NCI-H1417 (cell line): ENCODE measurements around the gene MIOS.
"Not testable (repeated sequence)": the region's sequence is repeated elsewhere in the genome, so short reads cannot be mapped to it uniquely, and the experiment has no call there.

Source experiments
- DNase-seq, 3 experiments: peaks; one replicate each; lab custom pipeline; 2025; lab: John Stamatoyannopoulos, UW

Gene MIOS

GRCh38 chr7:7554649-7555575 lies 11.8 kb upstream of the MIOS start:
- DNase-seq = peak in 2 of 3 experiments; percentile 94 to 99

GRCh38 chr7:7556852-7557251 lies 9.8 kb upstream of the MIOS start:
- DNase-seq = no peak

DNA sequence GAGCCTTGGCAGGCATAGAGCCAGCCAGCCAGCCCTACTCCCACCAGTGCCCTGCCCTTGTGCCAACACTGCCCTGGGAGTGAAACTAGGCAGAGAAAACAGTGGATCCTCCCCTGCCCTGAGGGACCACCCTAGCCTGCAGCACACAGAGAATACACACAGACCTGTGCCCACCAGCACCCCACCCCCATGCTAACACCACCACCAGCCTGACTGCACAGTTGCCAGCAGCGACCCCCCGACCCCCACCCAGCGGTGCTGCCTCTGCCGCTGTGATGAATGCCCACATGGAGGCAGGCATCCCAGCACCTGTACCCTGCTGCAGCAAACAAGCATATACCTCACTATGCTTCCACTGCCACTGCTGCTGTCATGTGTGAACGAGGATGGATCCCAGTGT lies 9.4 kb upstream of the MIOS start:
- DNase-seq = no peak

DNA sequence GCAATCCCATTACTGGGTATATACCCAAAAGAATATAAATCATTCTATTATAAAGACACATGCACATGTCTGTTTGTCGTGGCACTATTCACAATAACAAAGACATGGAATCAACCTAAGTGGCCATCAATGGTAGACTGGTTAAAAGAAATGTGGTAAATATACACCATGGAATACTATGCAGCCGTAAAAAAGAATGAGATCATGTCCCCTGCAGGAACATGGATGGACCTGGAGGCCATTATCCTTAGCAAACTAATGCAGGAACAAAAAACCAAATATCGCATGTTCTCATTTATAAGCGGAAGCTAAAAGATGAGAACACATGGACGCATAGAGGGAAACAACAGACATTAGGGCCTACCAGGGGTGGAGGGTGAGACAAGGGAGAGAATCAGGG lies 5.1 kb upstream of the MIOS start:
- DNase-seq = not testable (repeated sequence)

- no peak for DNase-seq
These were observed 3.9 kb upstream of the MIOS start for GRCh38 chr7:7562736-7563135.

GRCh38 chr7:7563269-7563668 lies 3.4 kb upstream of the MIOS start:
- DNase-seq = peak in 1 of 3 experiments; percentile 51

DNA sequence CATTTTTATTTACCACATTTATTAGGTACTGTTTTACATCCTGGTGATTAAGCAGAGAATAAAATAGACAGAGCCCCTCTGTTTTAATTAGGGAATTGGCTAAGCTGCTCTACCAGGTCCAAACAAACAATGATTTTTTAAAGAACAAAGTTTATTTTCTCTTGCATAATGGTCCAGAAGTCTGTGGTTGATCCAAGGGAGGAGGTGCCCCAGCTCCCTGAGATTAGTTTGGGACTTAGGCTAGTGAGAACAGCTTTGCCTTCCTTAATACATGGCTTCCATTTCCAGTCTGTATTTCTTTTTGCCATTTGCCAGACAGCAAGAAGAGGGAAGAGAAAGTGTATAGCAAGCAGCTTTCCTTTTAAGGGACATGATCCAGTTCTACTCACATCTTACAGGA lies 2.9 kb upstream of the MIOS start:
- DNase-seq = no peak

DNA sequence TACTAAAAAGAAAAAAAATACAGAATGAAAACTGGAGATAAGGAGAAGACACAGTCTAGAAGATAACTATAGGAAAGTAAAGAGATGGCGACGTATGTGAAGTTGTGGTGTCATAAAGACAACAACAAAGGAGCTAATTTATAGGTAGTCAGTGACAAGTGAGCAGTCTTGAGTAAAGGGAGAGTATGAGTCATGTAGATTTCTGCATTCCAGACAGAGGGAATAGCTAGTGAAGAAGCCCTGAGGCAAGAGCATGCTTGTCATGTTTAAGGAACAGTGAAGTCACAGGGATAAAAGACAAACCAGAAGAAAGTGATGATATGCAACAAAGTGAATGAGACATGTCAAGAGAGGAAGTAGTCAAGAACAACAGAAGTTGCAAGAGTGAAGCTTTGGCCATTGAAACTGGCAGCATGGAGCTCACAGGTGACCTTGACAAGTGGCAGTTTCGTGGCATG lies 2.3 kb upstream of the MIOS start:
- peak in 1 of 3 experiments; percentile 29 for DNase-seq

DNA sequence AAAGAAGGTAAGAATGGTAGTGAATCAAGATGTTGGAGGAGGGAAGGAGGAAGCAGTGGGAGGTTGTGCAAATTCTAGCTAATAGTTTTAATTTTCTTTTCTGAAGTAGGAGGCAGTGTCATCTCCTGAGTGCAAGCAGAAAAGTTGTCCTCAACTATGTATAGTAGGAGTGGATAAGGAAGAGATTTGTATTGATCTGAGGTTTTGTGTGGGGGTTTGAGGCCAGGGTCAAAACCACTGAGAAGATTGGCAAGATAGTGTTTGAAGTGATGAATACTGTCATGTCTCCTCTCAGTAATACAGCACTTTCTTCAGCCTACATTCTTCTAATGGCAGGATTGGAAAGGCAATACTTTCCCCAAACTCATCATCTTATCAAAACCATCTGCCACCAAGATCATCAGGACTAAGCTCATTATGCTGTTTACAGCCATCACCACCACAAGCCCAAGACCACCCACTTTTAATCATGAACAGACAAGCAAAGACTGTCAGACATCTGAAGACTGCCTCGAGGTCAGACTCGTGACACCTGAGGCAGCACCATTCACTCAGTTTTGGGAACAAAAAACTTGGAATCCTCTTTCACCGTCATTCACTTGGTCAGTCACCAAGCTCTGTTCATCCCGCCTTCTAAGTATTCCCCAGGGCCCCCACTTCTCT lies 1.5 kb upstream of the MIOS start:
- no peak for DNase-seq

- DNase-seq = peak in 1 of 3 experiments; percentile 57
These were observed 686 bp upstream of the MIOS start for GRCh38 chr7:7565746-7566650.

- peak in 2 of 3 experiments; percentile 36 to 68 for DNase-seq
These were observed 1.3 kb downstream of the MIOS start for GRCh38 chr7:7567898-7568531.

- no peak for DNase-seq
These were observed 1.9 kb downstream of the MIOS start for GRCh38 chr7:7568553-7568952.

DNA sequence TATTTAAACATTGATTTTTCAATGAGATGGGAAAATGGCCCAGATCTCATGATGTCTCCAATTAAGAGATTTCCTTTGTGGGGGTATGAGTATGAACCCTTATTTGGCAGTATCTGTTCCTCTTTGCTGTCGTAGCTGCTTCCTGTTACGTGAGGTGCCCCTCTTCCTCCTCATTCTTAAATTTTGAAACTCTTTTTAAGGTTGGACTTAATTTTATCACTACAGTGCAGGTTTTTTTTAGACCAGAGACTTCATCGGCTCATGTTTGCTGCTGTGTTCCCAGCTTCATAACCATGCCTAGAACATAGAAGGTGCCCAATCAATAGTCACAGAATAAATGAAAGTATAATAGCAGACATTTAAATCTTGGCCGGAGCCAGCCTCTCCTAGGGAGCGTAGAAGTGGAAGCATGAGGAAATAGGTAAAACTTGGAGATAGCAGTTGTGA lies 2.4 kb downstream of the MIOS start:
- no peak for DNase-seq

DNA sequence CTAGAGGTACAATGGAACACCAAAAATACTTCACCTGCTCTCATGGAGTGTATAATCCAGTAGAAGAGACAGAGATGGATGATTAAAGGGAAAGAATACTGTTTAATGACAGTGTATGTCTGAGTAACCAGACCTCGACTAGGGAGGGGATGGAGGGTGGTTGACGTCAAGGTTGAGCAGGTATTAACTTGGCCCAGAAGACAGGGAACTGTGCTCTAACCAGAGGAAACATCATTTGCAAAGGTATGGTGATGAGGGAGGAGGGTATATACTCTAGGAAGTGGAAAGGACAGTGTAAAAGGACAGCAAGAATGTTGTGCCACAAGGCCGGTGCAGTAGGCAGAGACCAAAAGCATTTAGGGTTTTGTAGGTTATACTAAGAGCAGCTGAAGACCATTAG lies 2.9 kb downstream of the MIOS start:
- no peak for DNase-seq

GRCh38 chr7:7570584-7570983 lies 3.9 kb downstream of the MIOS start:
- DNase-seq = no peak

DNA sequence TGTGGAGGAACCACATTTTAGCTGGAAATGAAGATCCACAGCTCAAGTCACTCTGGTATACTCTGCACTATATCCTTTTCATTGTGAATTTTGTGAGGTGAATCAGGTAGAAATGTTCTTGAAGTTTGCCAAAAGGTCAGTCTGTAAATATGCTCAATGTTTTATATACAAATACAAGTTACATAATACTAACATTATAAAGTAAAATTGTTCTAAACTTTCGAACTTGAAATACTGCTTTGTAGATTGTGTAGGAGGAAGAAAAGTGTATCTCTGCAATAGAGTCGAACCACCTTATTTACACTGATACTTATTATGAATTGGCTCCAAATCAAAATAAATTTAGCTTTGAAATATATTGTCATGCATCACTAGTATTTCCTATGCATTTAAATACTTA lies 7.0 kb downstream of the MIOS start:
- DNase-seq = no peak

- DNase-seq = no peak
These were observed 9.7 kb downstream of the MIOS start for GRCh38 chr7:7576344-7576743.

- no peak for DNase-seq
These were observed 11.2 kb downstream of the MIOS start for GRCh38 chr7:7577888-7578287.

- DNase-seq = no peak
These were observed 13.0 kb downstream of the MIOS start for GRCh38 chr7:7579638-7580037.

GRCh38 chr7:7581531-7582179 lies 15.0 kb downstream of the MIOS start:
- DNase-seq = peak in 1 of 3 experiments; percentile 22

DNA sequence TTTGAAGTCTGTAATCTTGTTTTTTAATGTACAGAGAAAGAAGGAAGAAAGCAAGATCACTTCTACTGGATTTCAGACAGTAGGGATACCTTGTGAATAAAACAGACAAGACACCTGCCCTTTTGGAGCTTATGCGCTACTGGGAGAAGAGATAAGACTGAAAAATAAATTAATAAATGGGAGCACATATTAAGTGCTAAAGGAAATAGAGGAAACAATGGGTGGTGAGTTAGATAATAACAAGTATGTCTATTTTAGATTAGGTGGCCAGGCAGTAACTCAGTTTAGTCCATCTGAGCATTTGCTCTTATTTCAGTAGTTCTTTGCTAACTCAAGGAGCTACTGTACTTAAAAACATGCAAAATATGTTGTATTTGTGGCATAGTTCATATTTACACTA lies 15.9 kb downstream of the MIOS start:
- no peak for DNase-seq
